ENCODE results near the gene BRAT1.
"Not testable (repeated sequence)": the region's sequence is repeated elsewhere in the genome, so short reads cannot be mapped to it uniquely, and the experiment has no call there.

BRAT1 gene

DNA sequence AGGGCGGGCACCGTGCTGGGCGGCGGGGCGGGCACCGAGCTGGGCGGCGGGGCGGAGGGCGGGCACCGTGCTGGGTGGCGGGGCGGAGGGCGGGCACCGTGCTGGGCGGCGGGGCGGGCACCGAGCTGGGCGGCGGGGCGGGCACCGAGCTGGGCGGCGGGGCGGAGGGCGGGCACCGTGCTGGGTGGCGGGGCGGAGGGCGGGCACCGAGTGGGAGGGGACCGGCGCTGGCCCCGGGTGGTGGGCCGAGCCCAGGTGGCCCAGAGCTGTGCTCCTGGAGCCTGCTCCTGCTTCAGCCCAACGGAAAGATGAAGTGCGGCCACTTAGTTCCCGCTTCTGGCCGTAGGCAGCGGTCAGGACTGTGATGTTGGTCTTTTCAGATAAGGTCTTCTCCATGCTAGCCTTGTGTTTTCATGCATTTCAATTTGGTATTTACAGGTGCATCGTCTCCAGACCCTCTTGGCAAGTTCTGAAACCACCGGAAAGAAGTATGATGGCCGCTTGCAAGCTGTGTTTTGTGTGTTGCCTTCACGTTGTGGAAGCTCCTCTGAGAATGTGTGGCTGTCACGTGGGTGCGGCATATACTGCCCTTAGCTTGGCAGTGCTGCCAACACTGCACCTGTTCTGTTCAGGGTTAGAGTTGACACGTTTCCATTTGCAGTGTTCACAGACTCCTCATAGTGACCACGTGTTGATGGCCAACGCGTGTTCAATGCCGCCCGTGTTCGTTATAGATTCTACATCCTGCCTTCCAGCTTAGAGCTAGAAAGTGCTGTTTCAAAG, 28.7 kb upstream of the BRAT1 start:
- no peak for DNase-seq

DNA sequence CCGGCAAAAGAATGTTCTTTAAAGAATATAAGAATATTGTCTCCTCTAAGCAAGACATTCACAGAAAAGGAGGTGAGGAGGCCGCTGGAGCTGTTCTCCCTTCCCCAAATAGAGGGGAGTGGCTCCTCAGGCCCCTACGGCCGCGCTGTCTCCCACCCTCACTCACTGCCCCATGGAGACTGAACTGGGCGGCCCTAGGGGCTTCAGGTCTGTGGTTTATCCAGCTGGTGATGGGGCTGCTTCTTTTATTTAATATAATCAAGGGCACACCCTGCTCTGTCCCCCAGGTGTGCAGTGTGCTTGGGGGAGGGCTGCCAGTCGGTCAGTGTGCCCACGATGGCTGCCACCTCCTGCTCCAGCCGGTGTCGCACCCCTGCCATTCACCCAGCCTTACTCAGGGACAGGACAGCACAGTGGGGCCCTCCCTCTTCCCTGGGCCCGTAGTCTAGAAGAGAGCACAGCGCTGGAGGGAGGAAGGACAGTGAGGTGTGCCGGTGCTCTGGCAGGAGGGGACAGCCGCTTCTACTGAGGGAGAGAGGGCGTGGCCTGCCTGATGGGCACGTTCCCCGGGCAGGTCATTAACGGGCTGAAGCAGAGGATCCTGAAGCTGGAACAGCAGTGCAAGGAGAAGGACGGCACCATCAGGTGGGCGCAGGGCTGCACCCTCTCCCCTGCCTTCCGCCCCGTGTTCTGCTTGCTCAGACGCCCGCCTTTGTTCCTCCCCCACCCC, 26.8 kb upstream of the BRAT1 start:
- no peak for DNase-seq

GRCh38 chr7:2580636-2581035, 25.3 kb upstream of the BRAT1 start:
- no peak for DNase-seq

DNA sequence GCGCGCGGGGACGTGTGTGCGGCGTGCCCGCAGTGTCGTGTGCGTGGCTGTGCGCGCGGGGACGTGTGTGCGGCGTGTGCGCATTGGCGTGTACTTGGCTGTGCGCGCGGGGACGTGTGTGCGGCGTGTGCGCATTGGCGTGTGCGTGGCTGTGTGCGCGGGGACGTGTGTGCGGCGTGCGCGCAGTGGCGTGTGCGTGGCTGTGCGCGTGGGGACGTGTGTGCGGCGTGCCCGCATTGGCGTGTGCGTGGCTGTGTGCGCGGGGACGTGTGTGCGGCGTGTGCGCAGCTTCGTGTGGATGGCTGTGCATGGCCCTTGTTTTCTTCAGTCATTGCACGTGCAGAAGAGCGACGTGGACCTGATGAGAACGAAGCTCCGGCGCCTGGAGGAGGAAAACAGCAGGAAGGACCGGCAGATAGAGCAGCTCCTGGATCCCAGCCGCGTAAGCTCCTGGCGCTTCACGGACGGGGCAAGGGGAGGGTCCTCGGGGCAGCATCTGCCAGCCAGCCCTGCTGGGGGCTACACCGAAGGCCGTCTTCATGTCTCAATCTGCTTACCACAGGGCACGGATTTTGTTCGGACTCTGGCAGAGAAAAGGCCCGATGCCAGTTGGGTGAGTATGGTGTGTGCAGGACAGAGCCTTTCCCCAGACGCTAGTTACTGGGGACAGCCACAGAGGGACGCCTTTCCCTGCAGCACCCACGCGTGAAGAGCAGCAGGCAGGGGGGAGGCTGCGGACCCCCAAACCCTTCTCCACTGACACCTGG, 22.8 kb upstream of the BRAT1 start:
- DNase-seq = no peak

GRCh38 chr7:2576742-2577491, 21.6 kb upstream of the BRAT1 start:
- DNase-seq = no peak

GRCh38 chr7:2575733-2576340, 20.5 kb upstream of the BRAT1 start:
- DNase-seq = no peak

DNA sequence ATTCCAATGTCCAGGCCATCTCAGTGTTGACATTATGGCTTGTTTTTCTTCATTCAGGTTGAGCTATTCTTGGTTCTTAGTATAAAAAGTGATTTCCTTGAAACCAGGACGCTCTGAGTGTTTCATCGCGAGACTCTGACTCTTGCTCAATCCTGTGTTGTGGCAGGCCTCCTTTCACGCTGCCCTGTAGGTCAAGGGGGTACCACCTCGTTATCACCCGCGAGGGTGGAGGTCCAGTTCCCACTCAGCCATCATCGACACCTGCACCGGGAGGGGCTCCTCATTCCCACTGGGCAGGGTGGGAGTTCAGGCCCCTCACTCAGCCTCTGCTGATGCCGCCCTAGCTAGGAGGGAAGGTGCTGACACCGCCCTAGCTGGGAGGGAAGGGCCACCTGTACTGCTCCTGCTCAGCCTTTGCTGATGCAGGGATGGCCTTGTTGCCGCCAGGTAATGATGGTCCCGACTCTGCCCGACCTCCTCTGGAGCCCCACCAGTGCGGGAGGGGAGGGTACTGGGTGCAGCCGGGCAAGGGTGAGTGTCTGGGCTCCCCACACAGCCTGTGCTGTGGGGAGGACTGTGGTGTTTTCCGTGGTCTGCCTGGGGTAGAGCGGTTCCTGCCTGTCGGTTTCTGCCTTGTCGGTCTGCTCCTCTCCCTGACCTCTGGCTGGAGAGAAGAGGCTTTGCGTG, 19.9 kb upstream of the BRAT1 start:
- DNase-seq = no peak

GRCh38 chr7:2573761-2574160, 18.4 kb upstream of the BRAT1 start:
- no peak for DNase-seq

GRCh38 chr7:2572101-2572842, 16.9 kb upstream of the BRAT1 start:
- DNase-seq = no peak

DNA sequence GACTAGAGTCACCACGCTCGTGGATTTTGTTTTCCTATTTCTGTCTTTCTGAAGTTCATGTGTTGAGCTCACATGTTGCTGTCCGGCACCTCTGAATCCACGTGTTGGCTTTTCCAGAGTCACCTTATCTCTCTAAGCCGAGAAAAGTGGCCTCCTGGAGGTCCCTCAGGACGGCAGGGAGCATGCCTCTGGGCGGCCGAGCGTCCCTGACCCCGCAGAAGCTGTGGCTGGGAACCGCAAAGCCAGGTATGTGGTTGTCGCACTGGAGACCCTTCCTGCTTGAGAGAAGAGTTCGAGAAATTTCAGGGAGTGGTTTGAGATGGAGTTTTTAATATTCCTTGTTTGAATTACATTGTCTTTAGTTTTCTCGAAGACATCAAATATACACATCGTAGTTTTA, 16.1 kb upstream of the BRAT1 start:
- DNase-seq = no peak

DNA sequence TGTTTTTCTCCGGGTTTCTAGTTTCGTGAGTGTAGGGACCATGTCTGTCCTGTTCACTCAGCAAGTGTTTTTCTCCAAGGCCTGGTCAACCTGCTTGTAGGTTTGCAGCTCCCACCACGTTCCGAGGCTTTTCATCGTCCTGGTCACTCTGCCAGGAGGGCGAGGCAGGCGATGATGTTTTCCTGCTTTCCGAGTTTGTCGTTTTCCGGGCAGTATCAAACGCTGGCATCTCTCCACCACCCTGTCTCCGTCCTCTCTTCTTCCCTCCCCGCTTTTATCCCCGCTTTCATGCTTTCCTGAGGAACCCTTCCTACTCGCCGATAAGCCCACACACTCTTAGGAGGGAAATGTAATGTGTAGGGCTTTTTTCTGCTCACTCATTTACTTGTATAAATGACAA, 14.7 kb upstream of the BRAT1 start:
- DNase-seq = no peak

DNA sequence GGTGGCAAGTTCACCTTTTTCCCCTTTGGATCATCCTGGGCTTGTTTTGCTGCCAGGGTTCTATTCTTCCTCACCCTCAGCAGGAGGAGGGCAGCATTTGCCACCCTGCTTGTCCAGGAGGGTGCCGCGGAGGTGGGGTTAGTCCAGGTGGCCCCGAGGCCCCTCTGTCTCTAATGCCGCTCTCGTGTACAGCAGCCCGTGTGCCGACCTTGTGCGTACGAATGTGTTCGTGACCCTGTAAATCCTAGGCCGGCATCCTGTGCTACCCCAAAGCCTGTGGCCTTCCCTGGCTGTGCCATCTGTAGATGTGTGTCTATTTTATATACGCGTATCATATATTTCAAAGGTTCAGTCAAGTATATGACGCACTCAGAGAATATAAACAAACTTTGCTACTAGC, 14.1 kb upstream of the BRAT1 start:
- no peak for DNase-seq

DNA sequence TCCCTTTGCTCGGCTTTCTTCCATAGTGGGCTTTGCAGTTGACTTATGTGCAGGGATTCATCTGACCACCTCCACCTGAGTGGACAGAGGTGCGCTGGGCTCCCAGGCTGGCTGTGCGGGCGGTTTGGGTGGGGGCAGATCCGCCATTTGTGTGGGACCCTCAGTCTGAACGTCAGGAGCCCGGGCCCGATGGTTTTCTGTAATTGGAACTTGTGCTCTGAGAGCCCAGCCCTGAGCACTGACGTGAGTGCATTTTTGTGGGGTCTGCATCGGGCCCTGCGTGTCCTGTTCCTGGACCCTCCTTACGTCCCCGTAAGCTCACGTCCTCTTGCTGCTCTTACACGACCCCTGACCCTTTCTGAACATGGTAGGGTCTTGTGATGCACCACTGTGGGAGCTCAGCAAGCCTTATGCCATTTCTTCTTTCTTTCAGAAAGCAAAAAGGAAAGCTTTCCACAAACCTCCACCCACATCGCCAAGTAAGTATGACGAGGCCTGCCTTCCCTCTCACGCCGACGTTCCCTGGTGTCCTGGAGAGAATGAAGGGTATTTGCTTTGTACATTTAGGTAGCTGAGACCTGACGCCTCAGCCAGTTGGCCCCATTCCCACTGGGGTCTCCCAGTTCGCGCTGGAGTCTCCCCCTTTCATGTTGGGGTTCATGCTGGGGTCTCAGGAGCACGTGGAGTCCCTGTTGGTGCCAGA, 13.3 kb upstream of the BRAT1 start:
- DNase-seq = no peak

DNA sequence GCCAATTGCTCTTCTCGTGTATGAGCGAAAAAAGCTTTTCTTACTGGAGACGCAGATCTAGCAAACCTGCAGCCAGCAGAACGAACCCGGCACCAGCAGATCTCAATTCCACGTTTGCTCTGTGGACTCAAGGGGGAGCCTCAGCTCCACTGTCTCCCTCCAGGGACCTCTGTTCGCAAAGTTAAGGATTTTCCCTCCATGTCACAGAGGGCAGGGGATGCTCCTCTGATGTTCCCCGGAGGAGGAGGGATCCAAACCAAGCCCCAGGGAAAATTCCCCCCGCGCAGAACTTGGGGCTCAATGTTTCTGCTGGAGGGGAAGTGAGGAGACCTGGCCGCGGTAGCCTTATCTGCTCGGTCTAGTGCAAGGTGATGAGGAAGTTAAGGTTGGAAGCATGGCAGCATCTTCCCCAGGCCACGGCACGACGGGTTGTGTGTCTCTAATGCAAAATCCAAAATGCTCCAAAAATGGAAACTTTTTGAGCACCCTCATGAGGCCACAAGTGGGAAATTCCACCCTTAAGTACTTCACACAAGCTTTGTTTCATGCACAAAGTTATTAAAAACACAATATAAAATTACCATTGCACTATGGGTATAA, 12.5 kb upstream of the BRAT1 start:
- no peak for DNase-seq

GRCh38 chr7:2566890-2567678, 11.8 kb upstream of the BRAT1 start:
- peak; percentile 34 for DNase-seq

- DNase-seq = no peak
Measured at GRCh38 chr7:2566348-2566889, 11.1 kb upstream of the BRAT1 start.

DNA sequence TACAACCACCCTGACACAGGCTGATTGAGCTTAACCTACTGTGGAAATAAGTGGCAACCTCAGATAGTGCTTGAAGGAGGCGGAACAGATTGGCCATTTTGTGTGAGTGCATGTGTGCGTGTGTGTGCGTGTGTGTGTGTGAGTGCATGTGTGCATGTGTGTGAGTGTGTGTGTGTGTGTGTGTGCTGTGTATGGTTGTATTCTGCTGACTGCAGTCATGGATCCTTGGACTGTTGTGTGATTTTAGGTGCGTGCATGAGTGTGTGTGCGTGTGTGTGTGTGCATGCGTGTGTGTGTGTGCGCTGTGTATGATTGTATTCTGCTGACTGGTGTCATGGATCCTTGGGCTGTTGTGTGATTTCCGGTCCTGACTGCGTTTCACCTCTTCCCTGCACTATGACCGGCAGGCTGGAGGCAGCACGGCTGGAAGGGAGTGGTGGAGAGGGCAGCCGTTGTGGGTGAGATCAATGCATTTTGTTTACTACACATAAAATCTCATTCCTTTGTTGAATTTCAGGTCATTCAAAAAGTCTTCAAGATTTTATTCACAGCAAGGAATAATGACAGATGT, 9.7 kb upstream of the BRAT1 start:
- DNase-seq = no peak

- DNase-seq = not testable (repeated sequence)
Measured at GRCh38 chr7:2563955-2564354, 8.6 kb upstream of the BRAT1 start.

All from CD4-positive, alpha-beta T cell treated with Interleukin-12 subunit alpha and Interleukin-12 subunit beta, for 1 hour (primary cell).